GM06990 (cell line): ENCODE results near the gene SCRN1.

Experiments
- DNase-seq: peaks from one replicate; pipeline ENCODE4 v3.0.0-alpha.2; 2011; ENCODE audit not compliant: insufficient read length; ENCODE audit errors: extremely low read depth
- H3K27me3 ChIP-seq: replicated peaks from 2 replicates; pipeline ENCODE4 v1.6.0; 2011; ENCODE audit warnings: low read length; ENCODE audit not compliant: control insufficient read depth, insufficient read depth
- H3K36me3 ChIP-seq: 2 replicates; pipeline ENCODE4 v1.5.1; 2011; ENCODE audit warnings: low read length; ENCODE audit not compliant: control insufficient read depth, insufficient read depth
- H3K4me3 ChIP-seq: replicated peaks from 2 replicates; pipeline ENCODE4 v1.5.1; 2011; ENCODE audit warnings: low read depth, mild to moderate bottlenecking, control low read depth, low read length
- CTCF ChIP-seq: IDR thresholded peaks from 2 replicates; pipeline ENCODE4 v1.5.1; 2011; ENCODE audit warnings: low read length, control low read depth, mild to moderate bottlenecking, inconsistent platforms; ENCODE audit not compliant: insufficient read depth, poor library complexity, severe bottlenecking

Gene SCRN1

GRCh38 chr7:29990931-29991330 lies 1.3 kb upstream of the SCRN1 start:
- TF ChIP-seq CTCF = no peak
- Histone ChIP-seq H3K4me3 (no peak overlapping the region), H3K27me3 (no peaks in the 10 kb centered on the region), H3K36me3 (no peaks in the 10 kb centered on the region)
- no peak for DNase-seq

GRCh38 chr7:29988424-29989256 lies 961 bp downstream of the SCRN1 start:
- peak; percentile 85 for DNase-seq
- Histone ChIP-seq H3K4me3 (peak overlapping the region; percentile 97), H3K36me3 (no peaks in the 10 kb centered on the region), H3K27me3 (no peaks in the 10 kb centered on the region)
- no peak for TF ChIP-seq CTCF

- Histone ChIP-seq H3K36me3 (no peaks in the 10 kb centered on the region), H3K4me3 (peak overlapping the region; percentile 97), H3K27me3 (no peaks in the 10 kb centered on the region)
- no peak for TF ChIP-seq CTCF
- peak; percentile 55 for DNase-seq
Measured at GRCh38 chr7:29987811-29988317, 1.7 kb downstream of the SCRN1 start.

GRCh38 chr7:29987083-29987482 lies 2.5 kb downstream of the SCRN1 start:
- DNase-seq = peak; percentile 16
- Histone ChIP-seq H3K36me3 (no peaks in the 10 kb centered on the region), H3K27me3 (no peaks in the 10 kb centered on the region), H3K4me3 (peak overlapping the region; percentile 97; the same call in 1 of the 2 replicates)
- TF ChIP-seq CTCF = no peak

GRCh38 chr7:29980151-29980550 lies 9.4 kb downstream of the SCRN1 start:
- Histone ChIP-seq H3K4me3 (no peak overlapping the region), H3K27me3 (no peaks in the 10 kb centered on the region), H3K36me3 (no peaks in the 10 kb centered on the region)
- no peak for DNase-seq
- no peak for TF ChIP-seq CTCF
